Upper lobe of left lung (tissue), 6 donors: ENCODE measurements around the gene TCEAL7. TPM values are rescaled to one million over a fixed set of nuclear protein-coding genes. Genes with fewer than 3 reads are reported as not detected.

Experiments used
- ATAC-seq, 2 donors: fragments of 200-7000 bp; cut with Tn5 transposase; one replicate each; pipeline ENCODE4 v1.9.1; 2022; ENCODE audit warnings: mild to moderate bottlenecking in 2 of 2, moderate library complexity in 2 of 2; ENCODE audit not compliant: low FRiP score in 2 of 2
- DNase-seq, 2 donors: peaks; one replicate each; pipeline ENCODE4 v3.0.0-alpha.2; 2019 to 2020
- H3K27ac ChIP-seq, 4 donors: fragments of 200-600 bp; sonication (generic); one replicate each; pipeline ENCODE4 v1.5.1; 2016 to 2019
- H3K27me3 ChIP-seq, 4 donors: fragments of 200-600 bp; sonication (generic); one replicate each; pipeline ENCODE4 v1.5.1; 2017 to 2019
- H3K36me3 ChIP-seq, 4 donors: fragments of 200-600 bp; sonication (generic); one replicate each; pipeline ENCODE4 v1.5.1; 2016 to 2019
- H3K4me1 ChIP-seq, 4 donors: fragments of 200-600 bp; sonication (generic); one replicate each; pipeline ENCODE4 v1.5.1; 2018 to 2019
- H3K4me3 ChIP-seq, 4 donors: fragments of 200-600 bp; sonication (generic); one replicate each; pipeline ENCODE4 v1.5.1; 2017 to 2019; ENCODE audit warnings: mild to moderate bottlenecking in 2 of 4, moderate library complexity in 1 of 4
- H3K9me3 ChIP-seq, 4 donors: fragments of 200-600 bp; sonication (generic); one replicate each; pipeline ENCODE4 v1.5.1; 2018 to 2019
- CTCF ChIP-seq, 6 experiments: fragments of 450-650 bp in 4 of 6; fragments of 200-600 bp in 2 of 6; sonication (generic) in 2 of 6; IDR thresholded peaks; one replicate each; pipeline ENCODE4 v1.5.1; 2016 to 2019; ENCODE audit warnings: antibody characterized with exemption in 6 of 6
- EP300 ChIP-seq, 4 donors: sonication (generic); formaldehyde crosslinking; IDR thresholded peaks; one replicate each; pipeline ENCODE4 v1.5.1; 2017; ENCODE audit warnings: antibody characterized with exemption in 4 of 4, control low read depth in 2 of 4
- POLR2A ChIP-seq, 4 donors: fragments of 450-650 bp; IDR thresholded peaks; one replicate each; pipeline ENCODE4 v1.5.1; 2016 to 2017; ENCODE audit warnings: antibody characterized with exemption in 4 of 4, mild to moderate bottlenecking in 2 of 4
- POLR2AphosphoS5 ChIP-seq, 2 donors: sonication (generic); formaldehyde crosslinking; IDR thresholded peaks; one replicate each; pipeline ENCODE4 v1.5.1; 2017; ENCODE audit warnings: antibody characterized with exemption in 2 of 2
- WGBS, 2 donors: methylation state at CpG; one replicate each; pipeline ENCODE4 v1.1.5; 2017 to 2018; 5-methylcytosine and 5-hydroxymethylcytosine counted together
- small RNA-seq, 4 donors: library from RNA; depleted of rRNA; stranded (forward); fragments of <200 nt; gene quantifications; one replicate each; pipeline ENCODE3, GENCODE V24; 2016
- total RNA-seq, 6 donors: library from RNA; depleted of rRNA in 4 of 6; stranded (reverse); fragments of >200 nt in 4 of 6; gene quantifications; one replicate each; pipeline versions ENCODE4 v1.1.0 to v1.2.1, GENCODE V29; 2016 to 2021
- donor health status: DM: no; HTN: no; CAD: no; lungs with moderate emphysema.
- donor health status: DM: no; HTN: yes; CAD: no; lungs with severe emphysema.

Gene TCEAL7
- total RNA-seq, 6 donors from 2014 or later: 0.78 to 2.8 (median 1.8) TPM; not detected in 1

GRCh38 chrX:103373581-103373980 lies 43.5 kb downstream of the TCEAL7 start:
- Histone ChIP-seq H3K4me3 (no peak overlapping the region), H3K4me1 (no peaks in the 10 kb centered on the region), H3K9me3 (no peaks in the 10 kb centered on the region), H3K27me3 (no peaks in the 10 kb centered on the region), H3K36me3 (no peaks in the 10 kb centered on the region), H3K27ac (no peak overlapping the region)
- 71 to 84% methylated on average over 3 of the region's 3 CpGs for WGBS, 2 donors
- ATAC-seq: no peak
- DNase-seq: no peak
- TF ChIP-seq CTCF (IDR thresholded peaks at IDR 0.05) (no peak), POLR2AphosphoS5 (IDR thresholded peaks at IDR 0.05) (no peak), EP300 (IDR thresholded peaks at IDR 0.05) (no peak), POLR2A (IDR thresholded peaks at IDR 0.05) (no peak)

GRCh38 chrX:103376118-103376978 lies 46.3 kb downstream of the TCEAL7 start, which contains the start of gene BEX3:
Gene BEX3, plus strand, starts transcription at chrX:103376538. Its CDS starts 984 bp downstream, at chrX:103377522.
- H3K4me3 ChIP-seq: peak within 1 kb of the TSS; percentile 48 to 69 (median 60)
- TF ChIP-seq POLR2AphosphoS5 (IDR thresholded peaks at IDR 0.05) (peak; percentile 36 to 77), POLR2A (IDR thresholded peaks at IDR 0.05) (peak in 2 of 4 donors; percentile 61 to 67), EP300 (IDR thresholded peaks at IDR 0.05) (no peak), CTCF (IDR thresholded peaks at IDR 0.05) (no peak)
- no peaks in the 10 kb centered on the region for H3K27me3 ChIP-seq
- H3K9me3 ChIP-seq: no peaks in the 10 kb centered on the region
- H3K4me1 ChIP-seq: no peaks in the 10 kb centered on the region
- DNase-seq: peak; percentile 46 to 89
- peak within 1 kb of the TSS; percentile 85 to 90 (median 88) for H3K27ac ChIP-seq
- WGBS, 2 donors: 31 to 36% methylated on average over 5 to 53 of the region's 62 CpGs
- no peaks in the 10 kb centered on the region for H3K36me3 ChIP-seq
- peak; percentile 87 to 88 for ATAC-seq

GRCh38 chrX:103376979-103377324 lies 46.9 kb downstream of the TCEAL7 start:
- Histone ChIP-seq H3K4me1 (no peaks in the 10 kb centered on the region), H3K36me3 (no peaks in the 10 kb centered on the region), H3K9me3 (no peaks in the 10 kb centered on the region), H3K27me3 (no peaks in the 10 kb centered on the region), H3K27ac (peak overlapping the region; percentile 85 to 90 (median 88)), H3K4me3 (peak overlapping the region; percentile 48 to 69 (median 60))
- DNase-seq (no peak), ATAC-seq (peak; percentile 34 to 55)
- TF ChIP-seq EP300 (IDR thresholded peaks at IDR 0.05) (no peak), POLR2AphosphoS5 (IDR thresholded peaks at IDR 0.05) (no peak), CTCF (IDR thresholded peaks at IDR 0.05) (no peak)
- 0 to 47% methylated on average over 8 to 19 of the region's 19 CpGs for WGBS, 2 donors

GRCh38 chrX:103378990-103379389 lies 49.0 kb downstream of the TCEAL7 start:
- ATAC-seq: no peak
- Histone ChIP-seq H3K4me3 (no peak overlapping the region), H3K36me3 (no peaks in the 10 kb centered on the region), H3K27me3 (no peaks in the 10 kb centered on the region), H3K4me1 (no peaks in the 10 kb centered on the region), H3K27ac (peak overlapping the region in 1 of 4 donors; percentile 48), H3K9me3 (no peaks in the 10 kb centered on the region)
- TF ChIP-seq POLR2AphosphoS5 (IDR thresholded peaks at IDR 0.05): no peak
- TF ChIP-seq EP300 (IDR thresholded peaks at IDR 0.05): no peak
- no peak for TF ChIP-seq POLR2A (IDR thresholded peaks at IDR 0.05)
- no peak for TF ChIP-seq CTCF (IDR thresholded peaks at IDR 0.05)
- WGBS, 2 donors: 70 to 73% methylated on average over 2 of the region's 2 CpGs
- DNase-seq: no peak

Small RNA genes lying within 50 kb of the gene (small RNA-seq; reads per million reads assigned to genes)
- gene Z92846.1: 0 reads per million in 4 donors

Other genes starting within 250 kb of the TCEAL7 start
- 10 to 100 TPM in 2 of 6 donors, 1 to 10 TPM in 4; 1.5 to 24.1 (median 6.8) TPM for gene NXF3, start 237.1 kb upstream of the TCEAL7 start, total RNA-seq
- gene BEX4, start 115.1 kb upstream of the TCEAL7 start, total RNA-seq: 10 to 100 TPM; 13.6 to 63.6 (median 34.6) TPM
- 10 to 100 TPM; 24.1 to 74.5 (median 41.7) TPM for gene TCEAL8, start 75.1 kb upstream of the TCEAL7 start, total RNA-seq
- under 1 TPM in 1 of 6 donors, not detected in 5; 0.31 TPM for gene TCEAL5, start 53.5 kb upstream of the TCEAL7 start, total RNA-seq
- gene BEX2, start 19.2 kb upstream of the TCEAL7 start, total RNA-seq: 10 to 100 TPM; 13.7 to 39.1 (median 24.6) TPM
- 10 to 100 TPM; 32.2 to 92.7 (median 36.4) TPM for gene TCEAL9, start 26.3 kb downstream of the TCEAL7 start, total RNA-seq
- 100 to 1,000 TPM in 4 of 6 donors, 10 to 100 TPM in 2; 89.4 to 204 (median 142) TPM for gene BEX3, start 46.3 kb downstream of the TCEAL7 start, total RNA-seq
- gene RAB40A, start 189.2 kb downstream of the TCEAL7 start, total RNA-seq: 1 to 10 TPM in 1 of 6 donors, under 1 TPM in 5; 0.24 to 3.1 (median 0.56) TPM